MM.1S (cell line): Measurements from ENCODE around the gene PCDHA1.

Source experiments
- DNase-seq: peaks from one replicate; pipeline ENCODE4 v3.0.0-alpha.2; 2015
- H2AFZ ChIP-seq: fragments of 300-600 bp; sonication (generic); 2 replicates; pipeline ENCODE4 v1.6.0; 2016; ENCODE audit warnings: antibody characterized with exemption, low read length
- H3F3A ChIP-seq: fragments of 300-600 bp; sonication (generic); 2 replicates; pipeline ENCODE4 v1.6.1; 2016; ENCODE audit warnings: mild to moderate bottlenecking, antibody characterized with exemption, low read length, moderate library complexity, mixed read lengths; ENCODE audit not compliant: insufficient read depth
- H3K27ac ChIP-seq: fragments of 300-600 bp; sonication (generic); 2 replicates; pipeline ENCODE4 v1.5.1; 2016; ENCODE audit warnings: mild to moderate bottlenecking, low read length
- H3K27me3 ChIP-seq: fragments of 300-600 bp; sonication (generic); replicated peaks from 2 replicates; pipeline ENCODE4 v1.6.0; 2016; ENCODE audit warnings: low read length; ENCODE audit not compliant: insufficient read depth
- H3K36me3 ChIP-seq: fragments of 300-600 bp; sonication (generic); replicated peaks from 2 replicates; pipeline ENCODE4 v1.6.1; 2016; ENCODE audit warnings: mild to moderate bottlenecking, low read length, mixed read lengths; ENCODE audit not compliant: insufficient read depth
- H3K4me1 ChIP-seq: fragments of 300-600 bp; sonication (generic); 2 replicates; pipeline ENCODE4 v1.6.1; 2016; ENCODE audit warnings: low read length, mixed read lengths
- H3K4me2 ChIP-seq: fragments of 300-600 bp; sonication (generic); 2 replicates; pipeline ENCODE4 v1.6.0; 2016; ENCODE audit warnings: low read depth, low read length
- H3K4me3 ChIP-seq: fragments of 300-600 bp; sonication (generic); 2 replicates; pipeline ENCODE4 v1.5.1; 2016; ENCODE audit warnings: low read length, mixed read lengths
- H3K79me2 ChIP-seq: fragments of 300-600 bp; sonication (generic); 2 replicates; pipeline ENCODE4 v1.6.1; 2016; ENCODE audit warnings: mixed run types, low read length, mixed read lengths
- H3K9ac ChIP-seq: fragments of 300-600 bp; sonication (generic); 2 replicates; pipeline ENCODE4 v1.6.1; 2016; ENCODE audit warnings: low read length, mixed read lengths
- H3K9me2 ChIP-seq: fragments of 300-600 bp; sonication (generic); replicated peaks from 2 replicates; pipeline ENCODE4 v1.6.1; 2016; ENCODE audit warnings: mild to moderate bottlenecking, low read length, mixed read lengths; ENCODE audit not compliant: insufficient read depth
- H3K9me3 ChIP-seq: fragments of 300-600 bp; sonication (generic); replicated peaks from 2 replicates; pipeline ENCODE4 v1.6.1; 2016; ENCODE audit warnings: mild to moderate bottlenecking, low read length, mixed read lengths; ENCODE audit not compliant: insufficient read depth
- H4K20me1 ChIP-seq: fragments of 300-600 bp; sonication (generic); 2 replicates; pipeline ENCODE4 v1.6.1; 2016; ENCODE audit warnings: mild to moderate bottlenecking, low read length, moderate library complexity, mixed read lengths; ENCODE audit not compliant: insufficient read depth
- EZH2 ChIP-seq: fragments of 300-600 bp; sonication (generic); optimal IDR thresholded peaks from 2 replicates; pipeline ENCODE3; 2017; ENCODE audit warnings: low read depth, mild to moderate bottlenecking, antibody characterized with exemption, low read length, mixed read lengths
- EZH2phosphoT487 ChIP-seq: fragments of 300-600 bp; sonication (generic); IDR thresholded peaks from 2 replicates; pipeline ENCODE4 v1.6.1; 2018; ENCODE audit warnings: antibody characterized with exemption, low read length
- TF ChIP-seq, protein P1 (sequence below): fragments of 300-600 bp; sonication (generic); IDR thresholded peaks from 2 replicates; pipeline ENCODE4 v1.5.1; 2016; ENCODE audit warnings: antibody characterized with exemption, low read length, mixed read lengths

Gene PCDHA1

DNA sequence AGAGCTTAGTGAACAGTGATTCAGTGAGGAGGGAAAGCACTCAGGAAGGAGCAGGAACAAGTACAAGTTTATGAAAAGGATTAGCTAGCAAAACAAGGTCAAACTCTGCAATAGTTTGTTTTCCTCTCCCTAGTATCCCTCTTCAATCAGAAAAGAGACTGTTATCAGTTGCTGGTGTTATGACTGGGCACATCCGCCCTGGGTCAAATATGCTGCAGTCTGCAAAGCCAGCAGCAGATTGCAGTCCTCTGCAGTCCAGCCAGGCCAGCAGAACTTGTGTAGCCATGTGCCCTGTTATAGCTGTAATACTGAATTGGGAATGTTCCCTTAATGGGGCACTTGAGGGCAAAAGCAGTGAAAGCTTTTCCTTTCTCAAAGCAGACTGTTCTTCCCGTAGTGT is 192.3 kb downstream of the PCDHA1 start:
- no peaks in the 10 kb centered on the region for H3K9me2 ChIP-seq
- no peaks in the 10 kb centered on the region for H3K79me2 ChIP-seq
- H3K9ac ChIP-seq = no peak overlapping the region
- H4K20me1 ChIP-seq = no peaks in the 10 kb centered on the region
- H3K9me3 ChIP-seq = no peaks in the 10 kb centered on the region
- H2AFZ ChIP-seq = no peak overlapping the region
- no peaks in the 10 kb centered on the region for H3K36me3 ChIP-seq
- no peak overlapping the region for H3K27ac ChIP-seq
- no peaks in the 10 kb centered on the region for H3K27me3 ChIP-seq
- no peaks in the 10 kb centered on the region for H3K4me1 ChIP-seq
- TF ChIP-seq EZH2phosphoT487 (no peak), EZH2 (no peak)
- TF ChIP-seq, protein P1, sequence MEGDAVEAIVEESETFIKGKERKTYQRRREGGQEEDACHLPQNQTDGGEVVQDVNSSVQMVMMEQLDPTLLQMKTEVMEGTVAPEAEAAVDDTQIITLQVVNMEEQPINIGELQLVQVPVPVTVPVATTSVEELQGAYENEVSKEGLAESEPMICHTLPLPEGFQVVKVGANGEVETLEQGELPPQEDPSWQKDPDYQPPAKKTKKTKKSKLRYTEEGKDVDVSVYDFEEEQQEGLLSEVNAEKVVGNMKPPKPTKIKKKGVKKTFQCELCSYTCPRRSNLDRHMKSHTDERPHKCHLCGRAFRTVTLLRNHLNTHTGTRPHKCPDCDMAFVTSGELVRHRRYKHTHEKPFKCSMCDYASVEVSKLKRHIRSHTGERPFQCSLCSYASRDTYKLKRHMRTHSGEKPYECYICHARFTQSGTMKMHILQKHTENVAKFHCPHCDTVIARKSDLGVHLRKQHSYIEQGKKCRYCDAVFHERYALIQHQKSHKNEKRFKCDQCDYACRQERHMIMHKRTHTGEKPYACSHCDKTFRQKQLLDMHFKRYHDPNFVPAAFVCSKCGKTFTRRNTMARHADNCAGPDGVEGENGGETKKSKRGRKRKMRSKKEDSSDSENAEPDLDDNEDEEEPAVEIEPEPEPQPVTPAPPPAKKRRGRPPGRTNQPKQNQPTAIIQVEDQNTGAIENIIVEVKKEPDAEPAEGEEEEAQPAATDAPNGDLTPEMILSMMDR = no peak
- no peaks in the 10 kb centered on the region for H3F3A ChIP-seq
- H3K4me3 ChIP-seq = no peak overlapping the region
- H3K4me2 ChIP-seq = no peak overlapping the region
- DNase-seq = no peak

DNA sequence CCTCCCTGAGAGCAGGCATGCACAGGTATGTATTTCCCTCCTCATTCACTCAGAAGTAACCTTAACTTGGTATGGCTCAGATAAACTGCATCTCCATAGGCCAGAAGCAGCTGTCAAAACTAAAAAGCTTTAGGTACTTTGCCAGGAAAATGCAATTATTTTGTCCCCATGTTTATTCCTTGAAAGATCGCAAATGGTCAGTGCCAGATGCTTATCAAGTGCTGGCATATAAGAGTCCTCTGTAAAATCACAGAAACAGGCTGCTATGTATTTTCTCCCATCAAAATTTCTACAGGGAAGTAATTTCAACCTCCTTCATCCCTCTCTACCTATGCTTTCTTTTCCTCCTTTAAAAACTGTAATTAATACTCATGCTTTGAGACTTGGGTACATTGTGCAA is 193.0 kb downstream of the PCDHA1 start:
- H3K4me3 ChIP-seq = no peak overlapping the region
- H3K27me3 ChIP-seq = no peaks in the 10 kb centered on the region
- H3K9ac ChIP-seq = no peak overlapping the region
- H3K4me1 ChIP-seq = no peaks in the 10 kb centered on the region
- H2AFZ ChIP-seq = no peak overlapping the region
- DNase-seq = no peak
- H3K79me2 ChIP-seq = no peaks in the 10 kb centered on the region
- H3K9me3 ChIP-seq = no peaks in the 10 kb centered on the region
- H3K36me3 ChIP-seq = no peaks in the 10 kb centered on the region
- H4K20me1 ChIP-seq = no peaks in the 10 kb centered on the region
- H3K27ac ChIP-seq = no peak overlapping the region
- no peaks in the 10 kb centered on the region for H3K9me2 ChIP-seq
- H3F3A ChIP-seq = no peaks in the 10 kb centered on the region
- TF ChIP-seq, protein P1 = no peak
- no peak for TF ChIP-seq EZH2
- no peak for TF ChIP-seq EZH2phosphoT487
- no peak overlapping the region for H3K4me2 ChIP-seq

DNA sequence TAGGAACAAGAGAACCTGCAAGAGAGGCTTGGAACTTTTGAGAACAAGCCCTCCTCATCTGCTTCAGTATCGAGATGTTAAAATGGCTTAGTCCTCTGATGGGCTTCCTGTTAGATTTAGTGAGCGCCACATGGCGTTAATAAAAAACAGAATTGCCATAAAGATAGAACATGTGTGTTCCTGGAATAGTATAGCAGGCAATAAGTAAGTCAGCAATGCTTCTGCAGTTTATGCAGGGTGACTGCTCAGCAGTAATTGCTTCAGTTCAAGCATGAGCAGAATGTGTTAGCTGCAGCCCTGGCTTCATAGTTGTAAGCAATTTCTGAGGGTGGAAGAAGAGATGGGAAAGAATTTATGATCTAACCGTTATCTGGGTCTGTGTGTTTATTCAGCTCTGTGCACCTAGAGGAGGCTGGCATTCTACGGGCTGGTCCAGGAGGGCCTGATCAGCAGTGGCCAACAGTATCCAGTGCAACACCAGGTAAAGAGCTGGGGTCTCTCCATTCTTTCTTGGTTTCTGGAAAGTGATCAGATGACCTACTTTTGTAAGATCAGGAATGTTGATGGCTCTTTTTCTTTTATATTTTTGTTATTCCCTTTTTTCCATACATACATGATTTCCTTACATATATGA is 196.3 kb downstream of the PCDHA1 start:
- Histone ChIP-seq H3K4me3 (no peak overlapping the region), H3K9me2 (no peaks in the 10 kb centered on the region), H3F3A (no peaks in the 10 kb centered on the region), H3K36me3 (no peaks in the 10 kb centered on the region), H3K9me3 (no peaks in the 10 kb centered on the region), H4K20me1 (no peaks in the 10 kb centered on the region), H3K27me3 (no peaks in the 10 kb centered on the region), H3K9ac (no peak overlapping the region), H3K79me2 (no peaks in the 10 kb centered on the region), H2AFZ (no peak overlapping the region), H3K27ac (no peak overlapping the region), H3K4me2 (no peak overlapping the region), H3K4me1 (no peaks in the 10 kb centered on the region)
- DNase-seq = no peak
- TF ChIP-seq, protein P1 = no peak
- TF ChIP-seq EZH2 (no peak), EZH2phosphoT487 (no peak)
